Esophagus muscularis mucosa (tissue), 4 donors: ENCODE measurements around the gene PLD5.

Experiments
- EP300 ChIP-seq: sonication (generic); formaldehyde crosslinking; IDR thresholded peaks from one replicate; pipeline ENCODE4 v1.6.1; 2017; ENCODE audit warnings: antibody characterized with exemption
- POLR2A ChIP-seq: fragments of 450-650 bp; IDR thresholded peaks from one replicate; pipeline ENCODE4 v1.6.1; 2017; ENCODE audit warnings: antibody characterized with exemption, moderate library complexity, mild to moderate bottlenecking, low read depth
- POLR2AphosphoS5 ChIP-seq, 2 donors: sonication (generic); formaldehyde crosslinking; IDR thresholded peaks; one replicate each; pipeline ENCODE4 v1.6.1; 2017; ENCODE audit warnings: antibody characterized with exemption in 2 of 2
- TF ChIP-seq, protein P1 (sequence below), 3 experiments: fragments of 200-600 bp in 2 of 3; fragments of 450-650 bp in 1 of 3; sonication (generic) in 2 of 3; IDR thresholded peaks; one replicate each; pipeline ENCODE4 v1.5.1; 2017 to 2019; ENCODE audit warnings: antibody characterized with exemption in 3 of 3, mild to moderate bottlenecking in 2 of 3, moderate library complexity in 1 of 3

DNA sequence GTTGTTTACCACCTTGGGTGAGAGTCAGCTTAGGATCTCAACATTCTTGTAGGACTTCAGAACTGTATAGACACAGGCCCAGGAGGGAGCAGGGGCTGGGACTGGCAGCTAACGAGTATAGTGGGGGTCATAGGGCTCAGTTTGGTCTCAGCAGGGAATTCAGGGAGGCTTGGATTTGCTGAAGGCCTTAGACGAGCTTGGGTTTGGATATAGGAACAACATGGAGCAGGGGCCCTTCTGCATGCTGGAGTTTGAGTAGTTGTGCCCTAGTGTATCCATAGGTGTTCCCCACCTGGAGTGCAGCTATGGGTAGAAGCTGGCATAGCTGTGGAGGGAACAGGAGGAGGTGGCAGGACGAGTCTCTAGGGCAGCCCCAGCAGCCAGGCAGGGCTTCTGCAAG is 462.2 kb downstream of the PLD5 start:
- TF ChIP-seq POLR2A (no peak), POLR2AphosphoS5 (IDR thresholded peaks at IDR 0.05) (no peak), EP300 (no peak)
- TF ChIP-seq, protein P1, sequence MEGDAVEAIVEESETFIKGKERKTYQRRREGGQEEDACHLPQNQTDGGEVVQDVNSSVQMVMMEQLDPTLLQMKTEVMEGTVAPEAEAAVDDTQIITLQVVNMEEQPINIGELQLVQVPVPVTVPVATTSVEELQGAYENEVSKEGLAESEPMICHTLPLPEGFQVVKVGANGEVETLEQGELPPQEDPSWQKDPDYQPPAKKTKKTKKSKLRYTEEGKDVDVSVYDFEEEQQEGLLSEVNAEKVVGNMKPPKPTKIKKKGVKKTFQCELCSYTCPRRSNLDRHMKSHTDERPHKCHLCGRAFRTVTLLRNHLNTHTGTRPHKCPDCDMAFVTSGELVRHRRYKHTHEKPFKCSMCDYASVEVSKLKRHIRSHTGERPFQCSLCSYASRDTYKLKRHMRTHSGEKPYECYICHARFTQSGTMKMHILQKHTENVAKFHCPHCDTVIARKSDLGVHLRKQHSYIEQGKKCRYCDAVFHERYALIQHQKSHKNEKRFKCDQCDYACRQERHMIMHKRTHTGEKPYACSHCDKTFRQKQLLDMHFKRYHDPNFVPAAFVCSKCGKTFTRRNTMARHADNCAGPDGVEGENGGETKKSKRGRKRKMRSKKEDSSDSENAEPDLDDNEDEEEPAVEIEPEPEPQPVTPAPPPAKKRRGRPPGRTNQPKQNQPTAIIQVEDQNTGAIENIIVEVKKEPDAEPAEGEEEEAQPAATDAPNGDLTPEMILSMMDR (IDR thresholded peaks at IDR 0.05), result no peak
